GM12878 (cell line): Measurements from ENCODE around the gene TTC39B. TPM values are rescaled to one million over a fixed set of nuclear protein-coding genes. Genes with fewer than 3 reads are reported as not detected.

Experiments used
- ATAC-seq: fragments of 200-7000 bp; cut with Tn5 transposase; 3 replicates; pipeline ENCODE4 v1.9.1; 2020; ENCODE audit warnings: mild to moderate bottlenecking, moderate library complexity
- BruUV-seq: library from RNA; stranded (reverse); fragments of 400-500 nt; replicated peaks from 2 replicates; lab custom pipeline; 2021; lab: Mats Ljungman, UMichigan
- CTCF ChIA-PET: fragments of 300-600 bp; sonication (Branson Sonifier 250); formaldehyde crosslinking; extraction: SDS; loops from one replicate; lab custom pipeline; 2021; ENCODE audit warnings: inconsistent platforms; lab: Yijun Ruan, JAX
- POLR2A ChIA-PET: fragments of 350-600 bp; formaldehyde crosslinking; extraction: SDS; loops from one replicate; lab custom pipeline; 2021; ENCODE audit warnings: inconsistent platforms; lab: Charles Lee
- RAD21 ChIA-PET: fragments of 300-600 bp; sonication (Branson Sonifier 250); formaldehyde crosslinking; loops from one replicate; lab custom pipeline; 2023; ENCODE audit warnings: antibody characterized with exemption; ENCODE audit not compliant: unreplicated experiment; lab: Charles Lee
- SMC1A ChIA-PET: fragments of 300-600 bp; sonication (Branson Sonifier 250); formaldehyde crosslinking; loops from one replicate; lab custom pipeline; 2023; ENCODE audit not compliant: unreplicated experiment, uncharacterized antibody; lab: Charles Lee
- DNase-seq: peaks from one replicate; pipeline ENCODE4 v3.0.0-alpha.2; 2011; ENCODE audit warnings: low read depth, low spot score
- FAIRE-seq: peaks from 3 replicates; lab custom pipeline; 2011; peaks lifted over from hg19 to GRCh38; lab: Jason Lieb, UNC
- H2AFZ ChIP-seq: 2 replicates; pipeline ENCODE4 v1.6.0; 2011; ENCODE audit warnings: low read depth, low read length, control low read depth; ENCODE audit not compliant: control insufficient read depth
- H3K27ac ChIP-seq: 2 replicates; pipeline ENCODE4 v1.5.1; 2011; ENCODE audit warnings: control low read depth; ENCODE audit not compliant: control insufficient read depth, insufficient read depth
- H3K27me3 ChIP-seq, 2 experiments: replicated peaks in 1 of 2; 2 replicates each; pipeline versions ENCODE4 v1.6.0 to v1.6.1; 2011; ENCODE audit warnings: low read length in 1 of 2; ENCODE audit not compliant: control insufficient read depth in 2 of 2, insufficient read depth in 2 of 2
- H3K36me3 ChIP-seq, 2 experiments: 2 replicates each; pipeline ENCODE4 v1.5.1; 2011; ENCODE audit warnings: low read length in 1 of 2; ENCODE audit not compliant: control insufficient read depth in 2 of 2, insufficient read depth in 2 of 2
- H3K4me1 ChIP-seq: 2 replicates; pipeline ENCODE4 v1.6.1; 2011; ENCODE audit warnings: mild to moderate bottlenecking, low read length, moderate library complexity, mixed read lengths; ENCODE audit not compliant: control insufficient read depth, insufficient read depth
- H3K4me2 ChIP-seq: 2 replicates; pipeline ENCODE4 v1.6.0; 2011; ENCODE audit warnings: control low read depth; ENCODE audit not compliant: control insufficient read depth, insufficient read depth
- H3K4me3 ChIP-seq: fragments of 200-600 bp; sonication (generic); 2 replicates; pipeline ENCODE4 v1.5.1; 2016
- H3K79me2 ChIP-seq: 2 replicates; pipeline ENCODE4 v1.6.0; 2011; ENCODE audit warnings: low read length; ENCODE audit not compliant: control insufficient read depth, insufficient read depth
- H3K9ac ChIP-seq: 2 replicates; pipeline ENCODE4 v1.8.0; 2011; ENCODE audit warnings: low read length, control low read depth, mixed read lengths; ENCODE audit not compliant: control insufficient read depth, insufficient read depth
- H3K9me3 ChIP-seq: replicated peaks from 3 replicates; pipeline ENCODE4 v1.5.1; 2011; ENCODE audit warnings: mild to moderate bottlenecking, low read length; ENCODE audit not compliant: control insufficient read depth, insufficient read depth
- H4K20me1 ChIP-seq: 2 replicates; pipeline ENCODE4 v1.6.0; 2011; ENCODE audit not compliant: control insufficient read depth, insufficient read depth
- IRF4 ChIP-seq: IDR thresholded peaks from 2 replicates; pipeline ENCODE4 v1.6.1; 2011; ENCODE audit warnings: low read depth, low read length
- WGBS: methylation state at CpG from one replicate; pipeline ENCODE4 v1.1.6; 2016; ENCODE audit warnings: low lambda C conversion rate; ENCODE audit not compliant: insufficient replicate concordance, insufficient coverage; ENCODE audit errors: missing lambda C conversion rate; 5-methylcytosine and 5-hydroxymethylcytosine counted together
- in situ Hi-C: fragments of 300-500 bp; cut with MboI; formaldehyde crosslinking; loops from 9 replicates; pipeline ENCODE4 v1.14.3; 2018; ENCODE audit warnings: mixed read lengths
- intact Hi-C: fragments of 100-400 bp; cut with micrococcal nuclease; formaldehyde crosslinking; loops from one replicate; pipeline ENCODE4 v1.14.2; 2022; ENCODE audit not compliant: unreplicated experiment
- polyA plus RNA-seq, 11 experiments: library from polyadenylated mRNA; depleted of rRNA in 4 of 11; unstranded in 6 of 11; stranded (reverse) in 5 of 11; fragments of >200 nt; fragmentation: Nextera tagmentation in 4 of 11; fragmentation: Illumina TruSeq in 1 of 11; extraction: Ambion mirVana in 4 of 11; extraction: Trizol in 1 of 11; gene quantifications; 1 replicate in 1 of 11; 2 replicates in 10 of 11; pipeline versions ENCODE4 v1.2.1 to v1.2.3, GENCODE V29; 2011 to 2016; ENCODE audit warnings: inconsistent platforms in 2 of 11, missing spikeins in 2 of 11, low read depth in 1 of 11
- total RNA-seq, 4 experiments: library from RNA; depleted of rRNA in 3 of 4; stranded (reverse); fragments of >200 nt in 3 of 4; fragmentation: Illumina TruSeq in 1 of 4; extraction: Trizol in 1 of 4; gene quantifications; 2 replicates each; pipeline versions ENCODE4 v1.2.1 to v1.2.3, GENCODE V29; 2013 to 2021
- TF ChIP-seq, protein P1 (sequence below): IDR thresholded peaks from 2 replicates; pipeline ENCODE4 v1.6.1; 2012; ENCODE audit warnings: mild to moderate bottlenecking, low read depth, low read length
- TF ChIP-seq, protein P2 (sequence below): fragments of 450-650 bp; IDR thresholded peaks from 2 replicates; pipeline ENCODE4 v1.6.1; 2016; ENCODE audit warnings: mild to moderate bottlenecking

Gene TTC39B
- total and polyA plus RNA-seq, 10 of the 15 experiments (the other 5 are each of a cell fraction or from before 2014, with no cell fraction given), result 0.68 to 2.5 (median 1.5) TPM

DNA sequence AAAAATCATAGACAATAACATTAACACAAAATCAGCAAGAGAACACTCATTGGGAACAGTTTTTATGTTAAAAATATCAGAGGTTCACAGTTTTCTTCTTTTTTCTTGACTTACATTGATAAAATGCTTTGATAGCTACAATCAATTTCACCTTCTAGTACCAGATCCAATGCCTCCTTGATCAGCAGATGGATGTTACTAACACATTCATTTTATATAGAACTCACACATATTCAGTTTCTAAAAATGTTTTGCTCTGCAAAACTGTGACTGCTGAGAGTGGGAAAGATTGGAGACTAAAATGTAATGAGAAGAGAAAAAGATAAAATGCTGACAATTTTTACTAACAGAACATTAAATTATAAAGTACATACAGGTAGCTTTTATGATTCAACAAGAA lies 143.1 kb downstream of the TTC39B start (continued):
- TF ChIP-seq, protein P1, sequence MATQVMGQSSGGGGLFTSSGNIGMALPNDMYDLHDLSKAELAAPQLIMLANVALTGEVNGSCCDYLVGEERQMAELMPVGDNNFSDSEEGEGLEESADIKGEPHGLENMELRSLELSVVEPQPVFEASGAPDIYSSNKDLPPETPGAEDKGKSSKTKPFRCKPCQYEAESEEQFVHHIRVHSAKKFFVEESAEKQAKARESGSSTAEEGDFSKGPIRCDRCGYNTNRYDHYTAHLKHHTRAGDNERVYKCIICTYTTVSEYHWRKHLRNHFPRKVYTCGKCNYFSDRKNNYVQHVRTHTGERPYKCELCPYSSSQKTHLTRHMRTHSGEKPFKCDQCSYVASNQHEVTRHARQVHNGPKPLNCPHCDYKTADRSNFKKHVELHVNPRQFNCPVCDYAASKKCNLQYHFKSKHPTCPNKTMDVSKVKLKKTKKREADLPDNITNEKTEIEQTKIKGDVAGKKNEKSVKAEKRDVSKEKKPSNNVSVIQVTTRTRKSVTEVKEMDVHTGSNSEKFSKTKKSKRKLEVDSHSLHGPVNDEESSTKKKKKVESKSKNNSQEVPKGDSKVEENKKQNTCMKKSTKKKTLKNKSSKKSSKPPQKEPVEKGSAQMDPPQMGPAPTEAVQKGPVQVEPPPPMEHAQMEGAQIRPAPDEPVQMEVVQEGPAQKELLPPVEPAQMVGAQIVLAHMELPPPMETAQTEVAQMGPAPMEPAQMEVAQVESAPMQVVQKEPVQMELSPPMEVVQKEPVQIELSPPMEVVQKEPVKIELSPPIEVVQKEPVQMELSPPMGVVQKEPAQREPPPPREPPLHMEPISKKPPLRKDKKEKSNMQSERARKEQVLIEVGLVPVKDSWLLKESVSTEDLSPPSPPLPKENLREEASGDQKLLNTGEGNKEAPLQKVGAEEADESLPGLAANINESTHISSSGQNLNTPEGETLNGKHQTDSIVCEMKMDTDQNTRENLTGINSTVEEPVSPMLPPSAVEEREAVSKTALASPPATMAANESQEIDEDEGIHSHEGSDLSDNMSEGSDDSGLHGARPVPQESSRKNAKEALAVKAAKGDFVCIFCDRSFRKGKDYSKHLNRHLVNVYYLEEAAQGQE, result no peak
- TF ChIP-seq, protein P2, sequence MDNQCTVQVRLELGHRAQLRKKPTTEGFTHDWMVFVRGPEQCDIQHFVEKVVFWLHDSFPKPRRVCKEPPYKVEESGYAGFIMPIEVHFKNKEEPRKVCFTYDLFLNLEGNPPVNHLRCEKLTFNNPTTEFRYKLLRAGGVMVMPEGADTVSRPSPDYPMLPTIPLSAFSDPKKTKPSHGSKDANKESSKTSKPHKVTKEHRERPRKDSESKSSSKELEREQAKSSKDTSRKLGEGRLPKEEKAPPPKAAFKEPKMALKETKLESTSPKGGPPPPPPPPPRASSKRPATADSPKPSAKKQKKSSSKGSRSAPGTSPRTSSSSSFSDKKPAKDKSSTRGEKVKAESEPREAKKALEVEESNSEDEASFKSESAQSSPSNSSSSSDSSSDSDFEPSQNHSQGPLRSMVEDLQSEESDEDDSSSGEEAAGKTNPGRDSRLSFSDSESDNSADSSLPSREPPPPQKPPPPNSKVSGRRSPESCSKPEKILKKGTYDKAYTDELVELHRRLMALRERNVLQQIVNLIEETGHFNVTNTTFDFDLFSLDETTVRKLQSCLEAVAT, result no peak

DNA sequence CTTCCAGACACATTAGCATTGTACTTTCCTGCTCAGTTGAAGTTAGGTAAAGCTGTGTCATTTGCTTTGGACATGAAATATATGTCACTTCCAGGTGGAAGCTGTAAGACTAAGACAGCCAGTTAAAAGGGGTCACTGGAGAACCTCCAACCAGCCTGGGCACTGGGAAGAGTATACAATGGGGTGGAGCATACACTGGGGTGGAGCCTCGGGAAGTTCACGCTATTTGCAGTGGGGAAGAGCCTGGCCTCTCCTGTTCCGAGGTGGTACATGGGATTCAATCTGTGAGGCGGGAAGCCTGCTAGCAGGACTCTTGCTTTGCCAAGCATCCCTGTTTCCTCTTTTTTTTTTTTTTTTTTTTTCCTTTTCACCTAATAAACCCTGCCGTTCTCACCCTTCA lies 145.3 kb downstream of the TTC39B start:
- Histone ChIP-seq H3K79me2 (no peaks in the 10 kb centered on the region), H3K27me3 (no peaks in the 10 kb centered on the region), H3K9ac (no peak overlapping the region), H3K4me2 (no peak overlapping the region), H3K27ac (no peak overlapping the region), H3K36me3 (no peaks in the 10 kb centered on the region), H3K4me3 (no peak overlapping the region), H2AFZ (no peak overlapping the region), H4K20me1 (no peaks in the 10 kb centered on the region), H3K4me1 (no peaks in the 10 kb centered on the region), H3K9me3 (no peaks in the 10 kb centered on the region)
- FAIRE-seq (no peak), DNase-seq (no peak), ATAC-seq (no peak)
- ChIA-PET POLR2A (no interaction called here), SMC1A (no interaction called here), CTCF (no interaction called here), RAD21 (no interaction called here)
- WGBS, result 76% methylated on average over 4 of the region's 5 CpGs
- no TSS peak for BruUV-seq
- intact Hi-C loops (no loop called here), in situ Hi-C loops (no loop called here)
- TF ChIP-seq IRF4, result no peak
